ENCODE measurements around the gene MYCBPAP.

Gene MYCBPAP, protein sequence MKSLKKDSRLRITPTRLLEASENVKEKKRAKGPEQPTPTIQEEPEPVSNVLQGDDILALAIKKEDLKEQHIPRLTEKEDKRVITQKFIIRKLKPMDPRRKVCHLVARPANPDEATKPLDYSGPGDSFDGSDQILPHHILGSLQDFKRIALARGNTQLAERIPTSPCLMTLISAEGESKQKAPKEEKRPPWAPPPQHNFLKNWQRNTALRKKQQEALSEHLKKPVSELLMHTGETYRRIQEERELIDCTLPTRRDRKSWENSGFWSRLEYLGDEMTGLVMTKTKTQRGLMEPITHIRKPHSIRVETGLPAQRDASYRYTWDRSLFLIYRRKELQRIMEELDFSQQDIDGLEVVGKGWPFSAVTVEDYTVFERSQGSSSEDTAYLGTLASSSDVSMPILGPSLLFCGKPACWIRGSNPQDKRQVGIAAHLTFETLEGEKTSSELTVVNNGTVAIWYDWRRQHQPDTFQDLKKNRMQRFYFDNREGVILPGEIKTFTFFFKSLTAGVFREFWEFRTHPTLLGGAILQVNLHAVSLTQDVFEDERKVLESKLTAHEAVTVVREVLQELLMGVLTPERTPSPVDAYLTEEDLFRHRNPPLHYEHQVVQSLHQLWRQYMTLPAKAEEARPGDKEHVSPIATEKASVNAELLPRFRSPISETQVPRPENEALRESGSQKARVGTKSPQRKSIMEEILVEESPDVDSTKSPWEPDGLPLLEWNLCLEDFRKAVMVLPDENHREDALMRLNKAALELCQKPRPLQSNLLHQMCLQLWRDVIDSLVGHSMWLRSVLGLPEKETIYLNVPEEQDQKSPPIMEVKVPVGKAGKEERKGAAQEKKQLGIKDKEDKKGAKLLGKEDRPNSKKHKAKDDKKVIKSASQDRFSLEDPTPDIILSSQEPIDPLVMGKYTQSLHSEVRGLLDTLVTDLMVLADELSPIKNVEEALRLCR

GRCh38 chr17:50507871-50508572, at the start of gene MYCBPAP:
Gene MYCBPAP (plus strand): TSS chr17:50508439. CDS start chr17:50508675, 236 bp downstream.
- Histone ChIP-seq H3K36me3 (ENCODE audit: insufficient read depth, low read length) (no peaks in the 10 kb centered on the region), H3K9ac (ENCODE audit: low read depth, low read length) (peak within 1 kb of the TSS; percentile 92), H3K4me1 (ENCODE audit: insufficient read depth, low read length) (peaks cover 17% of the 10 kb centered on the region), H3K9me3 (ENCODE audit: control insufficient read depth, insufficient read depth, low read length) (no peaks in the 10 kb centered on the region)

GRCh38 chr17:50458701-50459676, 49.2 kb upstream of the MYCBPAP start:
- peaks cover 5% of the 10 kb centered on the region; the same call in 1 of the 2 replicates for H3K4me1 ChIP-seq (ENCODE audit: insufficient read depth, low read length)
- H3K36me3 ChIP-seq (ENCODE audit: insufficient read depth, low read length): no peaks in the 10 kb centered on the region
- no peak overlapping the region for H3K9ac ChIP-seq (ENCODE audit: low read depth, low read length)
- H3K9me3 ChIP-seq (ENCODE audit: control insufficient read depth, insufficient read depth, low read length): no peaks in the 10 kb centered on the region

DNA sequence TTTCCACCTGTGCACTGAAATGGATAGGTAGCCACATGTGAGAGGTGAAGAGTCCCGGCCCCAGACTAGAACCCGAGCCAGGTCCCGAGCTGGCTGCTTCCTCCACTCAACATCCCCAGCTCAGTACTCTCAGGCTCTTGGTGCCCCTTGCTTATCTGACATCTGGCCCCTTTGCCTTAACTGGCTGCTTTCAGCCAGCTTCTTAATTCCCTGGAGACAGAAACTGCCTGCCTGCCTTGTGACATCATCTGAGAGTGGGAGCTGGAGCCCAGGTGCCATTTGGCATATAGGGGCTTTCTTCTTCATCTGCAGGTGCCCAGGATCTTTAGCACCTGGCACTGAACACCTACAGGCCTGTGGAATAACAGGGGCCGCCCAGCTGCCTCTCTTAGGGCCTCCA, 48.5 kb upstream of the MYCBPAP start:
- Histone ChIP-seq H3K9me3 (ENCODE audit: control insufficient read depth, insufficient read depth, low read length) (no peaks in the 10 kb centered on the region), H3K9ac (ENCODE audit: low read depth, low read length) (no peak overlapping the region), H3K4me1 (ENCODE audit: insufficient read depth, low read length) (peaks cover 5% of the 10 kb centered on the region; the same call in 1 of the 2 replicates), H3K36me3 (ENCODE audit: insufficient read depth, low read length) (no peaks in the 10 kb centered on the region)

GRCh38 chr17:50460831-50461526, 47.3 kb upstream of the MYCBPAP start:
- Histone ChIP-seq H3K9ac (ENCODE audit: low read depth, low read length) (no peak overlapping the region), H3K9me3 (ENCODE audit: control insufficient read depth, insufficient read depth, low read length) (no peaks in the 10 kb centered on the region), H3K36me3 (ENCODE audit: insufficient read depth, low read length) (no peaks in the 10 kb centered on the region), H3K4me1 (ENCODE audit: insufficient read depth, low read length) (peaks cover 5% of the 10 kb centered on the region; the same call in 1 of the 2 replicates)

DNA sequence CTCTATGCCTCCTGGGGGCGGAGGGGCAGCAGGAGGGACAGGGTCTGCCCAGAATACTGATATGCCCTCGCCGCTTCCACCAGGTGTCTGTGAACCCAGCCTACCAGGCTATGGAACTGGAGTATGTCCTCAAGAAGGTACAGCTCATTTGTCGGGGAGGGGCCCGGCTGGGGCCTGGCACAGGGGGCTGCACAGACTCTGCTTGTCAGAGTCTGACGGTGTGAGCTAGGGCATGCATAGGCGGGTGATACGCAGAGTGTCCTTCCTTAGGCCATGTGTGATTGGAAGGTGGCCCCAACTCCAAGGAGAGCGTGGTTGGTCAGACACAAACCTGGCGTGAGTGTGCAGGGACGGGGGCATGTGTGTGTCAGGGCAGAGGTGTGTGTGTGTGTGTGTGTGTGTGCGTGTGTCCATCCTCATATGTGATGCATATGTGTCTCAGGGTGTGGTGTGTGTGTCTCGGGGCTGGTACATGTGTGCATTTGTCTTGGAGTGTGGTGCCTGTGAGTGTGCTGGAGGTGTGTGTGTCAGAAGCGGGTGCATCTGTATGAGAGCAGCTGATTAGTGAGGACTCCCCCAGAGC, 46.6 kb upstream of the MYCBPAP start:
- no peak overlapping the region for H3K9ac ChIP-seq (ENCODE audit: low read depth, low read length)
- H3K36me3 ChIP-seq (ENCODE audit: insufficient read depth, low read length): no peaks in the 10 kb centered on the region
- H3K9me3 ChIP-seq (ENCODE audit: control insufficient read depth, insufficient read depth, low read length): no peaks in the 10 kb centered on the region
- H3K4me1 ChIP-seq (ENCODE audit: insufficient read depth, low read length): peaks cover 5% of the 10 kb centered on the region; the same call in 1 of the 2 replicates

- Histone ChIP-seq H3K9me3 (ENCODE audit: control insufficient read depth, insufficient read depth, low read length) (no peaks in the 10 kb centered on the region), H3K9ac (ENCODE audit: low read depth, low read length) (no peak overlapping the region), H3K36me3 (ENCODE audit: insufficient read depth, low read length) (no peaks in the 10 kb centered on the region), H3K4me1 (ENCODE audit: insufficient read depth, low read length) (peaks cover 12% of the 10 kb centered on the region; the same call in 1 of the 2 replicates)
Observed at GRCh38 chr17:50462446-50462845, 45.8 kb upstream of the MYCBPAP start.

GRCh38 chr17:50464121-50464520, 44.1 kb upstream of the MYCBPAP start:
- Histone ChIP-seq H3K9ac (ENCODE audit: low read depth, low read length) (no peak overlapping the region), H3K9me3 (ENCODE audit: control insufficient read depth, insufficient read depth, low read length) (no peaks in the 10 kb centered on the region), H3K4me1 (ENCODE audit: insufficient read depth, low read length) (peaks cover 12% of the 10 kb centered on the region; the same call in 1 of the 2 replicates), H3K36me3 (ENCODE audit: insufficient read depth, low read length) (no peaks in the 10 kb centered on the region)

- H3K36me3 ChIP-seq (ENCODE audit: insufficient read depth, low read length): no peaks in the 10 kb centered on the region
- peaks cover 12% of the 10 kb centered on the region; the same call in 1 of the 2 replicates for H3K4me1 ChIP-seq (ENCODE audit: insufficient read depth, low read length)
- H3K9ac ChIP-seq (ENCODE audit: low read depth, low read length): no peak overlapping the region
- no peaks in the 10 kb centered on the region for H3K9me3 ChIP-seq (ENCODE audit: control insufficient read depth, insufficient read depth, low read length)
Observed at GRCh38 chr17:50464736-50465135, 43.5 kb upstream of the MYCBPAP start.

- Histone ChIP-seq H3K9ac (ENCODE audit: low read depth, low read length) (no peak overlapping the region), H3K9me3 (ENCODE audit: control insufficient read depth, insufficient read depth, low read length) (no peaks in the 10 kb centered on the region), H3K36me3 (ENCODE audit: insufficient read depth, low read length) (no peaks in the 10 kb centered on the region), H3K4me1 (ENCODE audit: insufficient read depth, low read length) (peaks cover 12% of the 10 kb centered on the region; the same call in 1 of the 2 replicates)
Observed at GRCh38 chr17:50465171-50465570, 43.1 kb upstream of the MYCBPAP start.

- H3K9ac ChIP-seq (ENCODE audit: low read depth, low read length): no peak overlapping the region
- H3K9me3 ChIP-seq (ENCODE audit: control insufficient read depth, insufficient read depth, low read length): no peaks in the 10 kb centered on the region
- H3K36me3 ChIP-seq (ENCODE audit: insufficient read depth, low read length): no peaks in the 10 kb centered on the region
- H3K4me1 ChIP-seq (ENCODE audit: insufficient read depth, low read length): peaks cover 12% of the 10 kb centered on the region; the same call in 1 of the 2 replicates
Observed at GRCh38 chr17:50465635-50466034, 42.6 kb upstream of the MYCBPAP start.

DNA sequence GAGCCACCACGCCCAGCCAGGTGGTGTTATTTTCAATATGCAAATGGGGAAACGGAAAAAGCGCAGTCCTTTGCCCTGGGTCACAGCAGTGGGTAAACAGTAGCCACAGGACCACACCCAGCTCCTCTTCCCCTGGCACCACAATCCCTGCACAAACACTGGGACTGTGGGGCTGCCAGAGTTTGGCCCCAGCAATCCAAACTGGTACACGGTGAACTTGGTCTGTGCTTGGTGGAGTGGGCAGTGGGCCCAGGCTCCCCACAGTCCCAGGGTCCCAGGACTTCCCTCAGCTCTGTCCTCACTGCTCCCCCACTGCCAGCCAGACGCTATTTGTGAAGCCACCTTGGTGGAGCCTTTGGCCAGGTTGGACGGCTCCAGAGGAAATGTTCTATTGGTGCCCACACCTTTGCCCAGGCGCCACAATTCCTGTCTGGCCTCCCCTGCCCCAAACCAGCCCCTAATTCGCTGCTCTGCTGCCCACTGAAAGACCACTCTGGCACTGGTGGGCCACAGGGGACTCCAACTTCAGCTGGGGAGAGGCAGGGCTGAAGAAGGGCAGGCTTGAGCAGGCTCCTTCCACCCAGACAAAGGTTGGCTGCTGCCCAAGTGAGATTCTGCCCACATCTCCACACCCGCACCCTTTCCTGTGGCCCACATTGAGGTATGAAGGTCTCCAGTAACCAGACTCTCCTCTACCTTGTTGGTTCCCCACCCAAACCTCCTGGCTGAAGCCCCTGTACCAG, 41.7 kb upstream of the MYCBPAP start:
- no peaks in the 10 kb centered on the region for H3K9me3 ChIP-seq (ENCODE audit: control insufficient read depth, insufficient read depth, low read length)
- peaks cover 12% of the 10 kb centered on the region; the same call in 1 of the 2 replicates for H3K4me1 ChIP-seq (ENCODE audit: insufficient read depth, low read length)
- no peaks in the 10 kb centered on the region for H3K36me3 ChIP-seq (ENCODE audit: insufficient read depth, low read length)
- H3K9ac ChIP-seq (ENCODE audit: low read depth, low read length): no peak overlapping the region
